Sigmoid colon (tissue), 7 donors: ENCODE measurements around the gene CTRB1. TPM values are rescaled to one million over a fixed set of nuclear protein-coding genes. Genes with fewer than 3 reads are reported as not detected.

ENCODE experiments used
- DNase-seq: peaks from one replicate; pipeline ENCODE4 v3.0.0-alpha.2; 2019
- H3K27ac ChIP-seq, 4 donors: fragments of 200-600 bp; sonication (generic); one replicate each; pipeline ENCODE4 v1.5.1; 2016 to 2019; ENCODE audit warnings: mild to moderate bottlenecking in 1 of 4
- H3K27me3 ChIP-seq, 3 donors: fragments of 200-600 bp; sonication (generic); one replicate each; pipeline ENCODE4 v1.5.1; 2019; ENCODE audit warnings: mild to moderate bottlenecking in 1 of 3
- H3K36me3 ChIP-seq, 4 donors: fragments of 200-600 bp; sonication (generic); one replicate each; pipeline ENCODE4 v1.5.1; 2016 to 2019
- H3K4me1 ChIP-seq, 4 donors: fragments of 200-600 bp; sonication (generic); one replicate each; pipeline ENCODE4 v1.5.1; 2017 to 2019
- H3K4me3 ChIP-seq, 4 donors: fragments of 200-600 bp; sonication (generic); one replicate each; pipeline ENCODE4 v1.5.1; 2017 to 2019; ENCODE audit warnings: mild to moderate bottlenecking in 2 of 4, moderate library complexity in 1 of 4
- H3K9me3 ChIP-seq, 4 donors: fragments of 200-600 bp in 3 of 4; sonication (generic) in 3 of 4; one replicate each; pipeline versions ENCODE4 v1.5.1 to v1.6.1; 2013 to 2019
- CTCF ChIP-seq, 4 experiments: fragments of 450-650 bp in 3 of 4; fragments of 200-600 bp in 1 of 4; IDR thresholded peaks; one replicate each; pipeline ENCODE4 v1.5.1; 2016 to 2019; ENCODE audit warnings: antibody characterized with exemption in 4 of 4, mild to moderate bottlenecking in 3 of 4, moderate library complexity in 2 of 4
- EP300 ChIP-seq, 4 donors: sonication (generic); formaldehyde crosslinking; IDR thresholded peaks; one replicate each; pipeline ENCODE4 v1.6.1; 2017; ENCODE audit warnings: antibody characterized with exemption in 4 of 4
- POLR2A ChIP-seq, 2 donors: fragments of 450-650 bp; IDR thresholded peaks; one replicate each; pipeline ENCODE4 v1.6.1; 2016; ENCODE audit warnings: antibody characterized with exemption in 2 of 2, mild to moderate bottlenecking in 2 of 2, moderate library complexity in 2 of 2
- POLR2AphosphoS5 ChIP-seq, 4 donors: sonication (generic); formaldehyde crosslinking; IDR thresholded peaks; one replicate each; pipeline ENCODE4 v1.6.1; 2017; ENCODE audit warnings: antibody characterized with exemption in 4 of 4
- WGBS, 2 donors: extraction: QIAGEN DNeasy Blood & Tissue Kit; methylation state at CpG; one replicate each; pipeline ENCODE4 v1.1.7; 2013; 5-methylcytosine and 5-hydroxymethylcytosine counted together
- intact Hi-C: fragments of 100-400 bp; cut with DNase I; formaldehyde crosslinking; loops from one replicate; pipeline ENCODE4 v1.15.1; 2023
- polyA plus RNA-seq, 3 donors: library from polyadenylated mRNA; stranded (reverse); fragments of 200-250 nt; gene quantifications; one replicate each; pipeline ENCODE4 v1.2.3, GENCODE V29; 2013
- total RNA-seq, 4 donors: library from RNA; depleted of rRNA; stranded (reverse); fragments of >200 nt; gene quantifications; one replicate each; pipeline ENCODE4 v1.1.0, GENCODE V29; 2016
- donor health status: healthy with polysubstance abuse.
- donor health status: Bipolar disorder and iron deficiency.
- donor health status: healthy.

Gene CTRB1
- total and polyA plus RNA-seq, 7 donors: 0.48 to 16.8 TPM; not detected in 5

GRCh38 chr16:75225092-75225491, 6.3 kb downstream of the CTRB1 start:
- intact Hi-C loops: loop anchor here (2.0 kb wide), 1 partner anchor 18 kb away; the partner anchor contains the start of gene CTRB2
- WGBS, 2 donors: 35 to 68% methylated on average over 12 of the region's 12 CpGs
- DNase-seq: no peak

GRCh38 chr16:75225678-75226515, 7.1 kb downstream of the CTRB1 start:
- Histone ChIP-seq H3K4me3 (no peak overlapping the region), H3K4me1 (no peaks in the 10 kb centered on the region), H3K36me3 (peaks cover 11 to 34% (median 17%) of the 10 kb centered on the region in 4 donors), H3K27me3 (peaks cover 0 to 12% (median 9%) of the 10 kb centered on the region in 3 donors), H3K27ac (no peak overlapping the region), H3K9me3 (no peaks in the 10 kb centered on the region)
- WGBS, 2 donors: 54 to 75% methylated on average over 26 of the region's 26 CpGs
- TF ChIP-seq POLR2A (IDR thresholded peaks at IDR 0.05): no peak
- no peak for TF ChIP-seq EP300 (IDR thresholded peaks at IDR 0.05)
- no peak for TF ChIP-seq CTCF (IDR thresholded peaks at IDR 0.05)
- TF ChIP-seq POLR2AphosphoS5 (IDR thresholded peaks at IDR 0.05): no peak
- intact Hi-C loops: loop anchor here (2.0 kb wide), 1 partner anchor 19 kb away; the partner anchor contains the start of gene CTRB2
- no peak for DNase-seq

More at GRCh38 chr16:75225092-75225491, 6.3 kb downstream of the CTRB1 start:
- Histone ChIP-seq H3K36me3 (peaks cover 11 to 27% (median 17%) of the 10 kb centered on the region in 4 donors), H3K9me3 (no peaks in the 10 kb centered on the region), H3K27me3 (peaks cover 0 to 12% (median 9%) of the 10 kb centered on the region in 3 donors), H3K4me3 (no peak overlapping the region), H3K27ac (no peak overlapping the region), H3K4me1 (no peaks in the 10 kb centered on the region)
- no peak for TF ChIP-seq POLR2A (IDR thresholded peaks at IDR 0.05)
- TF ChIP-seq POLR2AphosphoS5 (IDR thresholded peaks at IDR 0.05): peak in 2 of 4 donors; percentile 5 to 12

- H3K9me3 ChIP-seq: no peaks in the 10 kb centered on the region
- H3K27ac ChIP-seq: no peak overlapping the region
- 51 to 74% methylated on average over 22 of the region's 22 CpGs for WGBS, 2 donors
- intact Hi-C loops: no loop called here
- no peaks in the 10 kb centered on the region for H3K4me1 ChIP-seq
- H3K4me3 ChIP-seq: no peak overlapping the region
- peaks cover 11 to 38% (median 17%) of the 10 kb centered on the region in 4 donors for H3K36me3 ChIP-seq
- no peak for DNase-seq
- peaks cover 0 to 12% (median 9%) of the 10 kb centered on the region in 3 donors for H3K27me3 ChIP-seq
- TF ChIP-seq POLR2A (IDR thresholded peaks at IDR 0.05) (no peak), POLR2AphosphoS5 (IDR thresholded peaks at IDR 0.05) (peak in 1 of 4 donors; percentile 5)
Observed at GRCh38 chr16:75226550-75227360, 8.0 kb downstream of the CTRB1 start.

- Histone ChIP-seq H3K27ac (no peak overlapping the region), H3K9me3 (no peaks in the 10 kb centered on the region), H3K36me3 (peaks cover 16 to 46% (median 17%) of the 10 kb centered on the region in 4 donors), H3K27me3 (peaks cover 0 to 12% (median 9%) of the 10 kb centered on the region in 3 donors), H3K4me3 (no peak overlapping the region), H3K4me1 (no peaks in the 10 kb centered on the region)
- no peak for DNase-seq
- 82 to 90% methylated on average over 18 of the region's 18 CpGs for WGBS, 2 donors
- intact Hi-C loops: no loop called here
- TF ChIP-seq EP300 (IDR thresholded peaks at IDR 0.05) (no peak), CTCF (IDR thresholded peaks at IDR 0.05) (no peak), POLR2AphosphoS5 (IDR thresholded peaks at IDR 0.05) (no peak), POLR2A (IDR thresholded peaks at IDR 0.05) (no peak)
Observed at GRCh38 chr16:75227361-75228142, 8.8 kb downstream of the CTRB1 start.
